MM.1S (cell line): Measurements from ENCODE around the gene TMEM273.

ENCODE experiments used
- DNase-seq: peaks from one replicate; pipeline ENCODE4 v3.0.0-alpha.2; 2015
- H2AFZ ChIP-seq: fragments of 300-600 bp; sonication (generic); 2 replicates; pipeline ENCODE4 v1.6.0; 2016; ENCODE audit warnings: antibody characterized with exemption, low read length
- H3F3A ChIP-seq: fragments of 300-600 bp; sonication (generic); 2 replicates; pipeline ENCODE4 v1.6.1; 2016; ENCODE audit warnings: mild to moderate bottlenecking, antibody characterized with exemption, low read length, moderate library complexity, mixed read lengths; ENCODE audit not compliant: insufficient read depth
- H3K27ac ChIP-seq: fragments of 300-600 bp; sonication (generic); 2 replicates; pipeline ENCODE4 v1.5.1; 2016; ENCODE audit warnings: mild to moderate bottlenecking, low read length
- H3K27me3 ChIP-seq: fragments of 300-600 bp; sonication (generic); replicated peaks from 2 replicates; pipeline ENCODE4 v1.6.0; 2016; ENCODE audit warnings: low read length; ENCODE audit not compliant: insufficient read depth
- H3K36me3 ChIP-seq: fragments of 300-600 bp; sonication (generic); replicated peaks from 2 replicates; pipeline ENCODE4 v1.6.1; 2016; ENCODE audit warnings: mild to moderate bottlenecking, low read length, mixed read lengths; ENCODE audit not compliant: insufficient read depth
- H3K4me1 ChIP-seq: fragments of 300-600 bp; sonication (generic); 2 replicates; pipeline ENCODE4 v1.6.1; 2016; ENCODE audit warnings: low read length, mixed read lengths
- H3K4me2 ChIP-seq: fragments of 300-600 bp; sonication (generic); 2 replicates; pipeline ENCODE4 v1.6.0; 2016; ENCODE audit warnings: low read depth, low read length
- H3K4me3 ChIP-seq: fragments of 300-600 bp; sonication (generic); 2 replicates; pipeline ENCODE4 v1.5.1; 2016; ENCODE audit warnings: low read length, mixed read lengths
- H3K79me2 ChIP-seq: fragments of 300-600 bp; sonication (generic); 2 replicates; pipeline ENCODE4 v1.6.1; 2016; ENCODE audit warnings: mixed run types, low read length, mixed read lengths
- H3K9ac ChIP-seq: fragments of 300-600 bp; sonication (generic); 2 replicates; pipeline ENCODE4 v1.6.1; 2016; ENCODE audit warnings: low read length, mixed read lengths
- H3K9me2 ChIP-seq: fragments of 300-600 bp; sonication (generic); replicated peaks from 2 replicates; pipeline ENCODE4 v1.6.1; 2016; ENCODE audit warnings: mild to moderate bottlenecking, low read length, mixed read lengths; ENCODE audit not compliant: insufficient read depth
- H3K9me3 ChIP-seq: fragments of 300-600 bp; sonication (generic); replicated peaks from 2 replicates; pipeline ENCODE4 v1.6.1; 2016; ENCODE audit warnings: mild to moderate bottlenecking, low read length, mixed read lengths; ENCODE audit not compliant: insufficient read depth
- H4K20me1 ChIP-seq: fragments of 300-600 bp; sonication (generic); 2 replicates; pipeline ENCODE4 v1.6.1; 2016; ENCODE audit warnings: mild to moderate bottlenecking, low read length, moderate library complexity, mixed read lengths; ENCODE audit not compliant: insufficient read depth
- CTCF ChIP-seq: fragments of 300-600 bp; sonication (generic); IDR thresholded peaks from 2 replicates; pipeline ENCODE4 v1.5.1; 2016; ENCODE audit warnings: antibody characterized with exemption, low read length, mixed read lengths
- EZH2 ChIP-seq: fragments of 300-600 bp; sonication (generic); optimal IDR thresholded peaks from 2 replicates; pipeline ENCODE3; 2017; ENCODE audit warnings: low read depth, mild to moderate bottlenecking, antibody characterized with exemption, low read length, mixed read lengths
- EZH2phosphoT487 ChIP-seq: fragments of 300-600 bp; sonication (generic); IDR thresholded peaks from 2 replicates; pipeline ENCODE4 v1.6.1; 2018; ENCODE audit warnings: antibody characterized with exemption, low read length

TMEM273 gene

GRCh38 chr10:49163741-49164140, 24.4 kb downstream of the TMEM273 start:
- Histone ChIP-seq H3K4me1 (no peaks in the 10 kb centered on the region), H3K9me2 (no peaks in the 10 kb centered on the region), H4K20me1 (no peaks in the 10 kb centered on the region), H3F3A (no peaks in the 10 kb centered on the region), H3K36me3 (no peaks in the 10 kb centered on the region), H2AFZ (no peak overlapping the region), H3K27ac (no peak overlapping the region), H3K27me3 (no peaks in the 10 kb centered on the region), H3K4me3 (no peak overlapping the region), H3K4me2 (no peak overlapping the region), H3K9me3 (no peaks in the 10 kb centered on the region), H3K9ac (no peak overlapping the region), H3K79me2 (no peaks in the 10 kb centered on the region)
- DNase-seq: no peak
- TF ChIP-seq EZH2phosphoT487 (no peak), EZH2 (no peak), CTCF (no peak)

- H3K79me2 ChIP-seq: no peaks in the 10 kb centered on the region
- no peak overlapping the region for H3K4me2 ChIP-seq
- H3K27me3 ChIP-seq: no peaks in the 10 kb centered on the region
- no peaks in the 10 kb centered on the region for H3K36me3 ChIP-seq
- no peak for DNase-seq
- no peaks in the 10 kb centered on the region for H3K9me3 ChIP-seq
- H3K9me2 ChIP-seq: no peaks in the 10 kb centered on the region
- no peak overlapping the region for H2AFZ ChIP-seq
- no peak overlapping the region for H3K27ac ChIP-seq
- H3K9ac ChIP-seq: no peak overlapping the region
- H3F3A ChIP-seq: no peaks in the 10 kb centered on the region
- TF ChIP-seq CTCF (no peak), EZH2phosphoT487 (no peak), EZH2 (no peak)
- H3K4me3 ChIP-seq: no peak overlapping the region
- H3K4me1 ChIP-seq: no peaks in the 10 kb centered on the region
- no peaks in the 10 kb centered on the region for H4K20me1 ChIP-seq
Measured at GRCh38 chr10:49162761-49163310, 25.4 kb downstream of the TMEM273 start.

DNA sequence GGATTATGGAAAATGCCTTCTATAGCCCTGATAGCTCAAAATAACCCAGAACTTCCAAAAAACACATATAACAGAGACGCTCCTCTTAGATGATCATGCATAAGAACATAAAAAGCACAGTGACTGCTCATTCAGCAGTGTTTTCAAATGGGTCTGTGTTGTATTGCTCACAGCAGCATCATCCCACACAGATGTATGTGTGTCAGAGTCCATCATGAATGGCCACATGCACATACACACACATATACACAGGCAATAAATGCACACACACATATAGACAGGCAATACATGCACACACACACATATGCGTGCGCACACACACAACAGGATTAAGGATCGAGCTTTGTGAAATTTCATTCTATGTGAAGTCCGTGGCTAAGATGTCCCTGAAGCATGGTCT, 26.1 kb downstream of the TMEM273 start:
- TF ChIP-seq EZH2phosphoT487 (no peak), CTCF (no peak), EZH2 (no peak)
- Histone ChIP-seq H3K4me3 (no peak overlapping the region), H3K36me3 (no peaks in the 10 kb centered on the region), H3F3A (no peaks in the 10 kb centered on the region), H2AFZ (no peak overlapping the region), H3K27me3 (no peaks in the 10 kb centered on the region), H3K9ac (no peak overlapping the region), H3K9me3 (no peaks in the 10 kb centered on the region), H3K4me1 (no peaks in the 10 kb centered on the region), H3K79me2 (no peaks in the 10 kb centered on the region), H3K9me2 (no peaks in the 10 kb centered on the region), H3K4me2 (no peak overlapping the region), H4K20me1 (no peaks in the 10 kb centered on the region), H3K27ac (no peak overlapping the region)
- no peak for DNase-seq
